K562 (cell line): ENCODE data around the gene TPR. TPM values are rescaled to one million over a fixed set of nuclear protein-coding genes. Genes with fewer than 3 reads are reported as not detected.

Source experiments
- ATF7 ChIP-seq: fragments of 450-650 bp; IDR thresholded peaks from 2 replicates; pipeline ENCODE4 v1.7.1; 2014; ENCODE audit warnings: mild to moderate bottlenecking, moderate library complexity
- BCOR ChIP-seq: fragments of 450-650 bp; IDR thresholded peaks from 2 replicates; pipeline ENCODE4 v1.6.1; 2016
- CEBPB ChIP-seq: fragments of 450-650 bp; IDR thresholded peaks from 2 replicates; pipeline ENCODE4 v1.6.1; 2016; ENCODE audit warnings: missing genetic modification characterization, missing compliant biosample characterization
- CEBPG ChIP-seq, 3 experiments: fragments of 200-800 bp in 1 of 3; sonication (Bioruptor generic) in 1 of 3; sonication (generic) in 1 of 3; formaldehyde crosslinking in 1 of 3; IDR thresholded peaks in 2 of 3; conservative IDR thresholded peaks in 1 of 3; 2 replicates each; pipeline versions ENCODE4 v1.6.1 to v1.8.0; 2016 to 2022; ENCODE audit warnings: missing compliant biosample characterization in 2 of 3, missing genetic modification characterization in 2 of 3, mild to moderate bottlenecking in 1 of 3, missing genetic modification reagents in 1 of 3
- CTBP1 ChIP-seq: fragments of 450-650 bp; IDR thresholded peaks from 2 replicates; pipeline ENCODE4 v1.6.1; 2016; ENCODE audit warnings: borderline replicate concordance
- FOXJ2 ChIP-seq: fragments of 200-800 bp; sonication (Bioruptor generic); IDR thresholded peaks from 2 replicates; pipeline ENCODE4 v1.6.1; 2016; ENCODE audit warnings: missing genetic modification characterization, missing compliant biosample characterization
- GABPB2 ChIP-seq: fragments of 250-450 bp; sonication (Bioruptor Pico); conservative IDR thresholded peaks from 2 replicates; pipeline ENCODE4 v1.5.1; 2021; ENCODE audit warnings: mild to moderate bottlenecking
- GATA2 ChIP-seq: sonication (generic); formaldehyde crosslinking; IDR thresholded peaks from 2 replicates; pipeline ENCODE4 v1.4.0; 2020; ENCODE audit warnings: mild to moderate bottlenecking, missing genetic modification reagents
- GTF2A2 ChIP-seq: IDR thresholded peaks from 2 replicates; pipeline ENCODE4 v1.6.1; 2016; ENCODE audit warnings: mild to moderate bottlenecking, missing genetic modification characterization, missing compliant biosample characterization
- HDAC8 ChIP-seq: fragments of 450-650 bp; IDR thresholded peaks from 2 replicates; pipeline ENCODE4 v1.6.1; 2016; ENCODE audit warnings: mild to moderate bottlenecking, missing genetic modification characterization, moderate library complexity, missing compliant biosample characterization
- MECOM ChIP-seq: fragments of 250-450 bp; sonication (Bioruptor Pico); IDR thresholded peaks from 2 replicates; pipeline ENCODE4 v1.8.0; 2022; ENCODE audit warnings: inconsistent platforms
- MXI1 ChIP-seq: IDR thresholded peaks from 2 replicates; pipeline ENCODE4 v1.6.1; 2011; ENCODE audit warnings: low read depth, mild to moderate bottlenecking, improper control_type of control experiment, low read length
- NFIC ChIP-seq: fragments of 450-650 bp; IDR thresholded peaks from 2 replicates; pipeline ENCODE4 v1.6.1; 2017; ENCODE audit warnings: mild to moderate bottlenecking, inconsistent platforms
- SREBF2 ChIP-seq: sonication (generic); formaldehyde crosslinking; IDR thresholded peaks from 2 replicates; pipeline ENCODE4 v1.4.0; 2020; ENCODE audit warnings: mild to moderate bottlenecking, missing genetic modification reagents
- SUPT5H ChIP-seq: fragments of 450-650 bp; IDR thresholded peaks from 2 replicates; pipeline ENCODE4 v1.6.1; 2016
- TAF9B ChIP-seq: fragments of 450-650 bp; IDR thresholded peaks from 2 replicates; pipeline ENCODE4 v1.6.1; 2018; ENCODE audit warnings: mild to moderate bottlenecking; ENCODE audit not compliant: partially characterized antibody
- THRAP3 ChIP-seq: fragments of 450-650 bp; IDR thresholded peaks from 2 replicates; pipeline ENCODE4 v1.6.1; 2016; ENCODE audit warnings: mild to moderate bottlenecking, inconsistent platforms, borderline replicate concordance
- ZNF586 ChIP-seq: fragments of 450-650 bp; formaldehyde crosslinking; conservative IDR thresholded peaks from 2 replicates; pipeline ENCODE4 v1.4.0; 2020; ENCODE audit warnings: mild to moderate bottlenecking, moderate library complexity
- polyA plus RNA-seq, 8 experiments: library from polyadenylated mRNA; depleted of rRNA in 4 of 8; stranded (reverse) in 5 of 8; unstranded in 3 of 8; fragments of >200 nt; fragmentation: Nextera tagmentation in 2 of 8; fragmentation: Illumina TruSeq in 1 of 8; extraction: Ambion mirVana in 2 of 8; extraction: Trizol in 1 of 8; gene quantifications; 2 replicates each; pipeline versions ENCODE4 v1.2.1 to v1.2.3, GENCODE V29; 2011 to 2014; ENCODE audit warnings: inconsistent platforms in 1 of 8, missing spikeins in 1 of 8
- total RNA-seq, 7 experiments: library from RNA; depleted of rRNA in 6 of 7; stranded (reverse); fragments of >200 nt in 6 of 7; fragmentation: Illumina TruSeq in 2 of 7; extraction: Trizol in 2 of 7; gene quantifications; 2 replicates each; pipeline versions ENCODE4 v1.2.1 to v1.2.3, GENCODE V29; 2011 to 2021; ENCODE audit warnings: low replicate concordance in 1 of 7
- TF ChIP-seq, protein P1 (sequence below): fragments of 150-350 bp; conservative IDR thresholded peaks from 2 replicates; pipeline ENCODE4 v1.6.1; 2014; ENCODE audit warnings: low read length
- TF ChIP-seq, protein P2 (sequence below): fragments of 450-650 bp; IDR thresholded peaks from 2 replicates; pipeline ENCODE4 v1.6.1; 2017; ENCODE audit warnings: antibody characterized with exemption
- TF ChIP-seq, protein P3 (sequence below): sonication (generic); formaldehyde crosslinking; IDR thresholded peaks from 2 replicates; pipeline ENCODE4 v1.8.1; 2023; ENCODE audit warnings: mild to moderate bottlenecking, missing genetic modification reagents
- TF ChIP-seq, protein P4 (sequence below): fragments of 250-450 bp; sonication (Bioruptor Pico); IDR thresholded peaks from 2 replicates; pipeline ENCODE4 v1.4.0; 2020; ENCODE audit warnings: mild to moderate bottlenecking, moderate library complexity

Gene TPR
- total and polyA plus RNA-seq, 9 of the 15 experiments (the other 6 are each of a cell fraction or from before 2014, with no cell fraction given) = 48.5 to 167 (median 138) TPM

DNA sequence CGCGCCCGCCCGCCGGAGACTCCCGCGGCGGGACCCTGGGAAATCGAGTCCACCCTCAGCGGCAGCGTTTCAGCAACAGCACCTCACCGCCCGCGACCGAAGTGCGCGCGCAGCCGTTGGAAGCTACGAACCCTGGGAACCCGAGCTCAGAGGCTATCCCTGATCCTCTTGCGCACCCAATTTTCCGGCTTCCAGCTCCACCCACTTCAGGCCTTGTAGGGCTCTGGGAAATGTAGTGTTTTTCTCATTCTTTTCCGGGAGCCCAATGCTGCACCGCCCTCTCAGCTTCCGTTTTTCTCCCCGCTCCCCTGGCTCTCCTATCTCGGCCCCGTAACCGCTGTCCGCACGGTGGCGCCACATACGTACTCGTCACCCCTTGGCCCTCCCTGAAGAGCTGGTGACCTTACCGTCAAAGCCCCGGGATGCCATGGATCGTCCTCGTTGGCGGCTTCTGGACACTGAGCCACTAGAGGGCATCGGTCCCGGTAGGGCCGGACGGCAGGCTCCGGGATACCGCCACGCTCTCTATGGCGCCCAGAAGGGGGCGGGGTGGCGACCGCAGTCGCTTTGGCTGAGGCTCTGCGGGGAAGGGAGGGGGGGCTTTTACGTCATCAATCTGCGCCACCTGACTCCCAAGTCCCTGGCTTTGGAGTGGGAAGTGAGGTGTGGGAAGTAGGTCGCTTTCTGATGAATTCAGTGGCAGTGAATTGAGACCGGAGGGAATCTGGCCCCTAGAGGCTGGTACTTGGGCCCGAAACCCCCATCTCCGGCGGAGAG lies at the start of gene TPR, which contains the start of gene ODR4 (continued):
- TF ChIP-seq SREBF2 (CRISPR knock-in tag) (no peak), MECOM (CRISPR knock-in tag) (no peak), THRAP3 (no peak; the same call in 1 of the 2 replicates), NFIC (peak; percentile 73), ATF7 (peak; percentile 97), GATA2 (CRISPR knock-in tag) (no peak), GABPB2 (CRISPR knock-in tag) (no peak), CEBPG (CRISPR knock-in tag; IDR thresholded peaks at IDR 0.05) (no peak; the same call in 1 of the 2 replicates), CEBPG (tag; conservative IDR thresholded peaks at IDR 0.05 in 1 of 2, IDR thresholded peaks at IDR 0.05 in 1 of 2) (0 out of 4 replicates have a peak, but pooled peaks of 1 of the 2 experiments have one; percentile 6), CTBP1 (peak; percentile 94), MXI1 (peak; percentile 73), CEBPB (tag) (no peak), TAF9B (no peak), BCOR (peak; percentile 65), GTF2A2 (no peak), HDAC8 (tag) (0 out of 2 replicates have a peak, but pooled peaks have one; percentile 68), ZNF586 (CRISPR knock-in tag) (no peak), SUPT5H (peak; percentile 90), FOXJ2 (tag) (peak; percentile 95)
- TF ChIP-seq, protein P1, sequence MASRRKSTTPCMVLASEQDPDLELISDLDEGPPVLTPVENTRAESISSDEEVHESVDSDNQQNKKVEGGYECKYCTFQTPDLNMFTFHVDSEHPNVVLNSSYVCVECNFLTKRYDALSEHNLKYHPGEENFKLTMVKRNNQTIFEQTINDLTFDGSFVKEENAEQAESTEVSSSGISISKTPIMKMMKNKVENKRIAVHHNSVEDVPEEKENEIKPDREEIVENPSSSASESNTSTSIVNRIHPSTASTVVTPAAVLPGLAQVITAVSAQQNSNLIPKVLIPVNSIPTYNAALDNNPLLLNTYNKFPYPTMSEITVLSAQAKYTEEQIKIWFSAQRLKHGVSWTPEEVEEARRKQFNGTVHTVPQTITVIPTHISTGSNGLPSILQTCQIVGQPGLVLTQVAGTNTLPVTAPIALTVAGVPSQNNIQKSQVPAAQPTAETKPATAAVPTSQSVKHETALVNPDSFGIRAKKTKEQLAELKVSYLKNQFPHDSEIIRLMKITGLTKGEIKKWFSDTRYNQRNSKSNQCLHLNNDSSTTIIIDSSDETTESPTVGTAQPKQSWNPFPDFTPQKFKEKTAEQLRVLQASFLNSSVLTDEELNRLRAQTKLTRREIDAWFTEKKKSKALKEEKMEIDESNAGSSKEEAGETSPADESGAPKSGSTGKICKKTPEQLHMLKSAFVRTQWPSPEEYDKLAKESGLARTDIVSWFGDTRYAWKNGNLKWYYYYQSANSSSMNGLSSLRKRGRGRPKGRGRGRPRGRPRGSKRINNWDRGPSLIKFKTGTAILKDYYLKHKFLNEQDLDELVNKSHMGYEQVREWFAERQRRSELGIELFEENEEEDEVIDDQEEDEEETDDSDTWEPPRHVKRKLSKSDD = peak; percentile 81
- TF ChIP-seq, protein P2, sequence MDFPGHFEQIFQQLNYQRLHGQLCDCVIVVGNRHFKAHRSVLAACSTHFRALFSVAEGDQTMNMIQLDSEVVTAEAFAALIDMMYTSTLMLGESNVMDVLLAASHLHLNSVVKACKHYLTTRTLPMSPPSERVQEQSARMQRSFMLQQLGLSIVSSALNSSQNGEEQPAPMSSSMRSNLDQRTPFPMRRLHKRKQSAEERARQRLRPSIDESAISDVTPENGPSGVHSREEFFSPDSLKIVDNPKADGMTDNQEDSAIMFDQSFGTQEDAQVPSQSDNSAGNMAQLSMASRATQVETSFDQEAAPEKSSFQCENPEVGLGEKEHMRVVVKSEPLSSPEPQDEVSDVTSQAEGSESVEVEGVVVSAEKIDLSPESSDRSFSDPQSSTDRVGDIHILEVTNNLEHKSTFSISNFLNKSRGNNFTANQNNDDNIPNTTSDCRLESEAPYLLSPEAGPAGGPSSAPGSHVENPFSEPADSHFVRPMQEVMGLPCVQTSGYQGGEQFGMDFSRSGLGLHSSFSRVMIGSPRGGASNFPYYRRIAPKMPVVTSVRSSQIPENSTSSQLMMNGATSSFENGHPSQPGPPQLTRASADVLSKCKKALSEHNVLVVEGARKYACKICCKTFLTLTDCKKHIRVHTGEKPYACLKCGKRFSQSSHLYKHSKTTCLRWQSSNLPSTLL = no peak
- TF ChIP-seq, protein P3, sequence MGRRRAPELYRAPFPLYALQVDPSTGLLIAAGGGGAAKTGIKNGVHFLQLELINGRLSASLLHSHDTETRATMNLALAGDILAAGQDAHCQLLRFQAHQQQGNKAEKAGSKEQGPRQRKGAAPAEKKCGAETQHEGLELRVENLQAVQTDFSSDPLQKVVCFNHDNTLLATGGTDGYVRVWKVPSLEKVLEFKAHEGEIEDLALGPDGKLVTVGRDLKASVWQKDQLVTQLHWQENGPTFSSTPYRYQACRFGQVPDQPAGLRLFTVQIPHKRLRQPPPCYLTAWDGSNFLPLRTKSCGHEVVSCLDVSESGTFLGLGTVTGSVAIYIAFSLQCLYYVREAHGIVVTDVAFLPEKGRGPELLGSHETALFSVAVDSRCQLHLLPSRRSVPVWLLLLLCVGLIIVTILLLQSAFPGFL (CRISPR knock-in tag) = peak; percentile 90
- TF ChIP-seq, protein P4, sequence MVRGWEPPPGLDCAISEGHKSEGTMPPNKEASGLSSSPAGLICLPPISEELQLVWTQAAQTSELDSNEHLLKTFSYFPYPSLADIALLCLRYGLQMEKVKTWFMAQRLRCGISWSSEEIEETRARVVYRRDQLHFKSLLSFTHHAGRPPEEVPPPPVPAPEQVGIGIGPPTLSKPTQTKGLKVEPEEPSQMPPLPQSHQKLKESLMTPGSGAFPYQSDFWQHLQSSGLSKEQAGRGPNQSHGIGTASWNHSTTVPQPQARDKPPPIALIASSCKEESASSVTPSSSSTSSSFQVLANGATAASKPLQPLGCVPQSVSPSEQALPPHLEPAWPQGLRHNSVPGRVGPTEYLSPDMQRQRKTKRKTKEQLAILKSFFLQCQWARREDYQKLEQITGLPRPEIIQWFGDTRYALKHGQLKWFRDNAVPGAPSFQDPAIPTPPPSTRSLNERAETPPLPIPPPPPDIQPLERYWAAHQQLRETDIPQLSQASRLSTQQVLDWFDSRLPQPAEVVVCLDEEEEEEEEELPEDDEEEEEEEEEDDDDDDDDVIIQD = no peak
